GM23338 (cell line): ENCODE results near the gene NQO2. TPM values are rescaled to one million over a fixed set of nuclear protein-coding genes. Genes with fewer than 3 reads are reported as not detected.

ENCODE experiments used
- ATAC-seq: fragments of 200-7000 bp; cut with Tn5 transposase; 3 replicates; pipeline ENCODE4 v1.9.1; 2020
- DNase-seq: peaks from one replicate; pipeline ENCODE4 v3.0.0-alpha.2; 2015; ENCODE audit warnings: low spot score
- H2AFZ ChIP-seq: fragments of 200-600 bp; sonication (generic); 2 replicates; pipeline ENCODE4 v1.8.0; 2016; ENCODE audit warnings: antibody characterized with exemption, mild to moderate bottlenecking, moderate library complexity
- H3F3A ChIP-seq: fragments of 200-600 bp; sonication (generic); replicated peaks from 2 replicates; pipeline ENCODE4 v1.8.0; 2017; ENCODE audit warnings: antibody characterized with exemption, mixed run types, low read depth
- H3K27ac ChIP-seq: fragments of 200-600 bp; sonication (generic); 2 replicates; pipeline ENCODE4 v1.6.1; 2016; ENCODE audit warnings: low read depth
- H3K27me3 ChIP-seq: fragments of 200-600 bp; sonication (generic); 2 replicates; pipeline ENCODE4 v1.8.0; 2016; ENCODE audit warnings: mild to moderate bottlenecking, mixed run types, moderate library complexity; ENCODE audit not compliant: insufficient read depth
- H3K36me3 ChIP-seq: fragments of 200-600 bp; sonication (generic); 2 replicates; pipeline ENCODE4 v1.8.0; 2016; ENCODE audit warnings: mild to moderate bottlenecking; ENCODE audit not compliant: insufficient read depth
- H3K4me1 ChIP-seq: fragments of 200-600 bp; sonication (generic); 2 replicates; pipeline ENCODE4 v1.8.0; 2016; ENCODE audit warnings: mild to moderate bottlenecking, moderate library complexity; ENCODE audit not compliant: insufficient read depth
- H3K4me2 ChIP-seq: fragments of 200-600 bp; sonication (generic); 2 replicates; pipeline ENCODE4 v1.7.1; 2017; ENCODE audit warnings: mixed run types
- H3K4me3 ChIP-seq: fragments of 200-600 bp; sonication (generic); 2 replicates; pipeline ENCODE4 v1.6.1; 2016; ENCODE audit warnings: mixed run types
- H3K79me2 ChIP-seq: fragments of 200-600 bp; sonication (generic); replicated peaks from 2 replicates; pipeline ENCODE4 v1.8.0; 2017; ENCODE audit warnings: mild to moderate bottlenecking; ENCODE audit not compliant: insufficient read depth
- H3K9me2 ChIP-seq: fragments of 200-600 bp; sonication (generic); 2 replicates; pipeline ENCODE4 v1.8.0; 2017; ENCODE audit not compliant: insufficient read depth
- H4K20me1 ChIP-seq: fragments of 200-600 bp; sonication (generic); replicated peaks from 2 replicates; pipeline ENCODE4 v1.8.0; 2017; ENCODE audit warnings: mild to moderate bottlenecking; ENCODE audit not compliant: insufficient read depth
- H3K27ac Mint-ChIP-seq: 2 replicates; pipeline ENCODE4 v1.8.0; 2020; ENCODE audit warnings: inconsistent platforms, mild to moderate bottlenecking, moderate library complexity, mixed read lengths
- H3K27me3 Mint-ChIP-seq: 3 replicates; pipeline ENCODE4 v1.8.0; 2022; ENCODE audit warnings: low read depth, mild to moderate bottlenecking, moderate library complexity, mixed read lengths, inconsistent platforms; ENCODE audit not compliant: insufficient read depth, poor library complexity
- H3K36me3 Mint-ChIP-seq: 3 replicates; pipeline ENCODE4 v1.8.0; 2021; ENCODE audit warnings: low read depth, mild to moderate bottlenecking, inconsistent platforms, moderate library complexity, mixed read lengths
- H3K4me1 Mint-ChIP-seq: 3 replicates; pipeline ENCODE4 v1.8.0; 2020; ENCODE audit warnings: mild to moderate bottlenecking, inconsistent platforms, mixed read lengths
- H3K4me3 Mint-ChIP-seq: 3 replicates; pipeline ENCODE4 v1.8.0; 2021; ENCODE audit warnings: moderate library complexity, mild to moderate bottlenecking, inconsistent platforms, mixed read lengths
- H3K9me3 Mint-ChIP-seq: 3 replicates; pipeline ENCODE4 v1.8.0; 2020; ENCODE audit warnings: moderate library complexity, mild to moderate bottlenecking, inconsistent platforms, mixed read lengths
- CREB1 ChIP-seq: fragments of 250-450 bp; sonication (Bioruptor Pico); IDR thresholded peaks from 2 replicates; pipeline ENCODE4 v1.5.0; 2020; ENCODE audit warnings: low read depth, mild to moderate bottlenecking, moderate library complexity
- ETS1 ChIP-seq: IDR thresholded peaks from 2 replicates; pipeline ENCODE4 v1.6.1; 2016; ENCODE audit warnings: antibody characterized with exemption
- EZH2phosphoT487 ChIP-seq: fragments of 200-600 bp; sonication (generic); IDR thresholded peaks from one replicate; pipeline ENCODE4 v1.8.1; 2018; ENCODE audit warnings: antibody characterized with exemption; ENCODE audit not compliant: unreplicated experiment
- JUNB ChIP-seq: IDR thresholded peaks from one replicate; pipeline ENCODE4 v1.6.1; 2016; ENCODE audit warnings: antibody characterized with exemption; ENCODE audit not compliant: unreplicated experiment
- NANOG ChIP-seq: IDR thresholded peaks from 2 replicates; pipeline ENCODE4 v1.6.1; 2016; ENCODE audit warnings: antibody characterized with exemption, borderline replicate concordance
- REST ChIP-seq: IDR thresholded peaks from one replicate; pipeline ENCODE4 v1.6.1; 2018; ENCODE audit warnings: antibody characterized with exemption; ENCODE audit not compliant: unreplicated experiment
- STAT1 ChIP-seq: IDR thresholded peaks from one replicate; pipeline ENCODE4 v1.6.1; 2016; ENCODE audit warnings: antibody characterized with exemption; ENCODE audit not compliant: unreplicated experiment
- ZNF331 ChIP-seq: fragments of 250-450 bp; sonication (Bioruptor Pico); IDR thresholded peaks from 2 replicates; pipeline ENCODE4 v1.5.0; 2020; ENCODE audit warnings: low read depth, mild to moderate bottlenecking, moderate library complexity
- ZNF462 ChIP-seq: fragments of 250-450 bp; sonication (Bioruptor Pico); IDR thresholded peaks from 2 replicates; pipeline ENCODE4 v1.5.0; 2020; ENCODE audit warnings: mild to moderate bottlenecking, moderate library complexity
- polyA plus RNA-seq: library from polyadenylated mRNA; unstranded; fragments of >200 nt; fragmentation: Nextera tagmentation; extraction: Ambion mirVana; gene quantifications from 2 replicates; pipeline ENCODE4 v1.2.1, GENCODE V29; 2016
- total RNA-seq: library from RNA; depleted of rRNA; stranded (reverse); fragments of >200 nt; shearing (Covaris generic); gene quantifications from 2 replicates; pipeline ENCODE4 v1.2.3, GENCODE V29; 2014

NQO2 gene
- total and polyA plus RNA-seq, 2 experiments from 2014 or later = 117 to 173 TPM

GRCh38 chr6:2976571-2977085 lies 23.1 kb upstream of the NQO2 start (continued):
- no peak for TF ChIP-seq REST

GRCh38 chr6:2977290-2977689 lies 22.4 kb upstream of the NQO2 start:
- peak overlapping the region; percentile 34; the same call in 1 of the 2 replicates for H2AFZ ChIP-seq
- H4K20me1 ChIP-seq = no peaks in the 10 kb centered on the region
- ATAC-seq = no peak
- H3K36me3 ChIP-seq = no peaks in the 10 kb centered on the region
- Mint-ChIP-seq H3K36me3 (no peaks in the 10 kb centered on the region), H3K27ac (no peak overlapping the region), H3K4me1 (peaks cover 26% of the 10 kb centered on the region), H3K4me3 (no peak overlapping the region), H3K27me3 (peaks cover 2% of the 10 kb centered on the region), H3K9me3 (peaks cover 7% of the 10 kb centered on the region; the same call in 1 of the 3 replicates)
- no peak overlapping the region for H3K4me2 ChIP-seq
- no peak overlapping the region for H3K27ac ChIP-seq
- H3F3A ChIP-seq = 0 out of 2 replicates have a peak, but pooled peaks cover 5% of the 10 kb centered on the region
- H3K4me1 ChIP-seq = peaks cover 23% of the 10 kb centered on the region
- H3K4me3 ChIP-seq = no peak overlapping the region
- 0 out of 2 replicates have a peak, but pooled peaks cover 5% of the 10 kb centered on the region for H3K9me2 ChIP-seq
- peaks cover under 1% of the 10 kb centered on the region; the same call in 1 of the 2 replicates for H3K27me3 ChIP-seq
- DNase-seq = no peak
- H3K79me2 ChIP-seq = no peaks in the 10 kb centered on the region
- TF ChIP-seq ZNF462 (CRISPR knock-in tag) (no peak), CREB1 (no peak), JUNB (no peak), NANOG (no peak), REST (no peak), ZNF331 (CRISPR knock-in tag) (no peak), EZH2phosphoT487 (no peak), ETS1 (no peak), STAT1 (no peak)
